ENCODE results near the gene ABHD2. TPM values are rescaled to one million over a fixed set of nuclear protein-coding genes. Genes with fewer than 3 reads are reported as not detected.

The ABHD2 gene
- total RNA-seq, 6 donors from 2014 or later: 84.1 to 230 (median 174) TPM

- no peak for ATAC-seq (ENCODE audit: low FRiP score in 2 of 2)
- no peaks in the 10 kb centered on the region for H3K36me3 ChIP-seq
- DNase-seq: no peak
- TF ChIP-seq POLR2AphosphoS5 (IDR thresholded peaks at IDR 0.05): no peak
- TF ChIP-seq EP300 (IDR thresholded peaks at IDR 0.05): no peak
- TF ChIP-seq CTCF (IDR thresholded peaks at IDR 0.05): no peak
- 72 to 78% methylated on average over 5 to 9 of the region's 11 CpGs for WGBS, 2 donors
- no peaks in the 10 kb centered on the region for H3K27me3 ChIP-seq
- no peak within 1 kb of the TSS for H3K4me3 ChIP-seq
- H3K4me1 ChIP-seq: no peaks in the 10 kb centered on the region
- no peak within 1 kb of the TSS for H3K27ac ChIP-seq
- H3K9me3 ChIP-seq: no peaks in the 10 kb centered on the region
These were observed 133.3 kb downstream of the ABHD2 start, which contains the start of gene RLBP1 for GRCh38 chr15:89221543-89221942. Gene RLBP1, minus strand, starts transcription at chr15:89221579. Its CDS starts 2,604 bp downstream, at chr15:89218975.

GRCh38 chr15:89225588-89225987 lies 137.3 kb downstream of the ABHD2 start:
- H3K4me1 ChIP-seq: no peaks in the 10 kb centered on the region
- no peak for DNase-seq
- no peaks in the 10 kb centered on the region for H3K9me3 ChIP-seq
- no peaks in the 10 kb centered on the region for H3K27me3 ChIP-seq
- no peaks in the 10 kb centered on the region for H3K36me3 ChIP-seq
- whole genome bisulfite sequencing, 2 donors: 93 to 95% methylated on average over 5 of the region's 5 CpGs
- no peak overlapping the region for H3K27ac ChIP-seq
- no peak for TF ChIP-seq POLR2A (IDR thresholded peaks at IDR 0.05)
- no peak for TF ChIP-seq EP300 (IDR thresholded peaks at IDR 0.05)
- TF ChIP-seq POLR2AphosphoS5 (IDR thresholded peaks at IDR 0.05): no peak
- TF ChIP-seq CTCF (IDR thresholded peaks at IDR 0.05): no peak
- H3K4me3 ChIP-seq: no peak overlapping the region
- ATAC-seq (ENCODE audit: low FRiP score in 2 of 2): no peak

GRCh38 chr15:89226359-89227221 lies 138.3 kb downstream of the ABHD2 start:
- Histone ChIP-seq H3K27ac (no peak overlapping the region), H3K4me3 (no peak overlapping the region), H3K27me3 (no peaks in the 10 kb centered on the region), H3K9me3 (no peaks in the 10 kb centered on the region), H3K36me3 (no peaks in the 10 kb centered on the region), H3K4me1 (no peaks in the 10 kb centered on the region)
- no peak for DNase-seq
- no peak for TF ChIP-seq POLR2AphosphoS5 (IDR thresholded peaks at IDR 0.05)
- no peak for TF ChIP-seq EP300 (IDR thresholded peaks at IDR 0.05)
- TF ChIP-seq CTCF (IDR thresholded peaks at IDR 0.05): no peak
- TF ChIP-seq POLR2A (IDR thresholded peaks at IDR 0.05): no peak
- WGBS, 2 donors: 87 to 90% methylated on average over 14 of the region's 14 CpGs
- no peak for ATAC-seq (ENCODE audit: low FRiP score in 2 of 2)

GRCh38 chr15:89227425-89227824 lies 139.2 kb downstream of the ABHD2 start:
- no peaks in the 10 kb centered on the region for H3K4me1 ChIP-seq
- H3K36me3 ChIP-seq: no peaks in the 10 kb centered on the region
- H3K4me3 ChIP-seq: no peak overlapping the region
- H3K27ac ChIP-seq: no peak overlapping the region
- TF ChIP-seq CTCF (IDR thresholded peaks at IDR 0.05) (no peak), EP300 (IDR thresholded peaks at IDR 0.05) (no peak), POLR2AphosphoS5 (IDR thresholded peaks at IDR 0.05) (no peak), POLR2A (IDR thresholded peaks at IDR 0.05) (no peak)
- DNase-seq: no peak
- no peaks in the 10 kb centered on the region for H3K27me3 ChIP-seq
- no peak for ATAC-seq (ENCODE audit: low FRiP score in 2 of 2)
- no peaks in the 10 kb centered on the region for H3K9me3 ChIP-seq
- WGBS, 2 donors: 76 to 83% methylated on average over 7 of the region's 7 CpGs

- Histone ChIP-seq H3K4me1 (no peaks in the 10 kb centered on the region), H3K27ac (no peak overlapping the region), H3K9me3 (no peaks in the 10 kb centered on the region), H3K36me3 (no peaks in the 10 kb centered on the region), H3K27me3 (no peaks in the 10 kb centered on the region), H3K4me3 (no peak overlapping the region)
- WGBS, 2 donors: 44 to 56% methylated on average over 5 of the region's 5 CpGs
- no peak for TF ChIP-seq CTCF (IDR thresholded peaks at IDR 0.05)
- TF ChIP-seq POLR2AphosphoS5 (IDR thresholded peaks at IDR 0.05): no peak
- no peak for TF ChIP-seq EP300 (IDR thresholded peaks at IDR 0.05)
- TF ChIP-seq POLR2A (IDR thresholded peaks at IDR 0.05): no peak
- ATAC-seq (ENCODE audit: low FRiP score in 2 of 2): no peak
- no peak for DNase-seq
These were observed 142.0 kb downstream of the ABHD2 start for GRCh38 chr15:89230277-89230676.

Measured in upper lobe of left lung (tissue), 6 donors.